ENCODE measurements around the gene EEF2.

DNA sequence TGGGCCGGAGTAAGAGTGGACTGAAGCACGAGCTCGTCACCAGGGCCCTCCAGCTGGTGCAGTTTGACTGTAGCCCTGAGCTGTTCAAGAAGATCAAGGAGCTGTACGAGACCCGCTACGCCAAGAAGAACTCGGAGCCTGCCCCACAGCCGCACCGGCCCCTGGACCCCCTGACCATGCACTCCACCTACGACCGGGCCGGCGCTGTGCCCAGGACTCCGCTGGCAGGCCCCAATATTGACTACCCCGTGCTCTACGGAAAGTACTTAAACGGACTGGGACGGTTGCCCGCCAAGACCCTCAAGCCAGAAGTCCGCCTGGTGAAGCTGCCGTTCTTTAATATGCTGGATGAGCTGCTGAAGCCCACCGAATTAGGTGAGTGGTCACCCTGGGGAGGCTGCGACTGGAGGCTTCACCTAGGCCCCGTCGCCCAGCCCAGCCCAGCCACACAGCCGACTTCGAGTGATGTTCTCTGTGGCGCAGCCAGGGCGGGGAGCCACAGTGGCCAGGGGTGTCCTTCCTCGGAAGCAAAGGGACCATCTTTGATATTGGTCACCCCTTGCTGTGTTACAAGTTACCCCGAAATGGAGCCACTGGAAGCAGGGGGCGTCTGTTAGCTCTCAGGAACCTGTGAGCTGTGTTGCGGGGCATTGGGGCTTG is 27.8 kb upstream of the EEF2 start:
- TF ChIP-seq, protein P1, sequence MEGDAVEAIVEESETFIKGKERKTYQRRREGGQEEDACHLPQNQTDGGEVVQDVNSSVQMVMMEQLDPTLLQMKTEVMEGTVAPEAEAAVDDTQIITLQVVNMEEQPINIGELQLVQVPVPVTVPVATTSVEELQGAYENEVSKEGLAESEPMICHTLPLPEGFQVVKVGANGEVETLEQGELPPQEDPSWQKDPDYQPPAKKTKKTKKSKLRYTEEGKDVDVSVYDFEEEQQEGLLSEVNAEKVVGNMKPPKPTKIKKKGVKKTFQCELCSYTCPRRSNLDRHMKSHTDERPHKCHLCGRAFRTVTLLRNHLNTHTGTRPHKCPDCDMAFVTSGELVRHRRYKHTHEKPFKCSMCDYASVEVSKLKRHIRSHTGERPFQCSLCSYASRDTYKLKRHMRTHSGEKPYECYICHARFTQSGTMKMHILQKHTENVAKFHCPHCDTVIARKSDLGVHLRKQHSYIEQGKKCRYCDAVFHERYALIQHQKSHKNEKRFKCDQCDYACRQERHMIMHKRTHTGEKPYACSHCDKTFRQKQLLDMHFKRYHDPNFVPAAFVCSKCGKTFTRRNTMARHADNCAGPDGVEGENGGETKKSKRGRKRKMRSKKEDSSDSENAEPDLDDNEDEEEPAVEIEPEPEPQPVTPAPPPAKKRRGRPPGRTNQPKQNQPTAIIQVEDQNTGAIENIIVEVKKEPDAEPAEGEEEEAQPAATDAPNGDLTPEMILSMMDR (conservative IDR thresholded peaks at IDR 0.05; ENCODE audit: low read depth, low read length): no peak
- TF ChIP-seq EZH2 (IDR thresholded peaks at IDR 0.05; ENCODE audit: borderline replicate concordance, low read depth, low read length, poor library complexity, severe bottlenecking): no peak

Measured in A673 (cell line).